Measurements from ENCODE around the gene UBE2O.
"Not testable (repeated sequence)": the region's sequence is repeated elsewhere in the genome, so short reads cannot be mapped to it uniquely, and the experiment has no call there.

The UBE2O gene

GRCh38 chr17:76379646-76380376, 73.1 kb downstream of the UBE2O start:
- DNase-seq = no peak

- DNase-seq = no peak
Observed at GRCh38 chr17:76379275-76379641, 73.7 kb downstream of the UBE2O start.

- no peak for DNase-seq
Observed at GRCh38 chr17:76378548-76379274, 74.2 kb downstream of the UBE2O start.

GRCh38 chr17:76376318-76377133, 76.4 kb downstream of the UBE2O start:
- no peak for DNase-seq

GRCh38 chr17:76371656-76372628, 81.0 kb downstream of the UBE2O start:
- no peak for DNase-seq

GRCh38 chr17:76370261-76370993, 82.5 kb downstream of the UBE2O start:
- DNase-seq = peak in 5 of 56 donors; percentile 9 to 28 (median 21)

GRCh38 chr17:76369804-76370203, 83.1 kb downstream of the UBE2O start:
- DNase-seq = no peak

GRCh38 chr17:76369379-76369778, 83.6 kb downstream of the UBE2O start:
- DNase-seq = no peak

GRCh38 chr17:76368545-76368944, 84.4 kb downstream of the UBE2O start:
- no peak for DNase-seq

GRCh38 chr17:76367642-76368041, 85.3 kb downstream of the UBE2O start:
- DNase-seq = no peak

GRCh38 chr17:76366247-76366646, 86.7 kb downstream of the UBE2O start:
- no peak for DNase-seq

- DNase-seq = no peak
Observed at GRCh38 chr17:76365256-76365903, 87.6 kb downstream of the UBE2O start.

- DNase-seq = no peak
Observed at GRCh38 chr17:76363107-76363842, 89.7 kb downstream of the UBE2O start.

- DNase-seq = no peak
Observed at GRCh38 chr17:76360461-76360860, 92.5 kb downstream of the UBE2O start.

GRCh38 chr17:76359776-76360175, 93.2 kb downstream of the UBE2O start:
- not testable (repeated sequence) for DNase-seq

- DNase-seq = no peak
Observed at GRCh38 chr17:76359375-76359774, 93.6 kb downstream of the UBE2O start.

- no peak for DNase-seq
Observed at GRCh38 chr17:76357597-76358158, 95.3 kb downstream of the UBE2O start.

- no peak for DNase-seq
Observed at GRCh38 chr17:76356803-76357456, 96.0 kb downstream of the UBE2O start.

Data from amygdala (tissue), 56 donors.